ENCODE results near the gene TMSB4X. TPM values are rescaled to one million over a fixed set of nuclear protein-coding genes. Genes with fewer than 3 reads are reported as not detected.
A peak's percentile ranks its signal among the peaks of the same experiment; 100 is the strongest.

The TMSB4X gene
- total RNA-seq, 1 experiment from 2014 or later, result 2,595 TPM

- H3K9me3 Mint-ChIP-seq, result peaks cover 16% of the 10 kb centered on the region
- ATAC-seq, result no peak
- TF ChIP-seq ZNF671 (CRISPR knock-in tag; IDR thresholded peaks at IDR 0.05), result no peak
- no peak for TF ChIP-seq IRF2 (CRISPR knock-in tag; IDR thresholded peaks at IDR 0.05; ENCODE audit: borderline replicate concordance, low read depth)
- TF ChIP-seq, protein P1, sequence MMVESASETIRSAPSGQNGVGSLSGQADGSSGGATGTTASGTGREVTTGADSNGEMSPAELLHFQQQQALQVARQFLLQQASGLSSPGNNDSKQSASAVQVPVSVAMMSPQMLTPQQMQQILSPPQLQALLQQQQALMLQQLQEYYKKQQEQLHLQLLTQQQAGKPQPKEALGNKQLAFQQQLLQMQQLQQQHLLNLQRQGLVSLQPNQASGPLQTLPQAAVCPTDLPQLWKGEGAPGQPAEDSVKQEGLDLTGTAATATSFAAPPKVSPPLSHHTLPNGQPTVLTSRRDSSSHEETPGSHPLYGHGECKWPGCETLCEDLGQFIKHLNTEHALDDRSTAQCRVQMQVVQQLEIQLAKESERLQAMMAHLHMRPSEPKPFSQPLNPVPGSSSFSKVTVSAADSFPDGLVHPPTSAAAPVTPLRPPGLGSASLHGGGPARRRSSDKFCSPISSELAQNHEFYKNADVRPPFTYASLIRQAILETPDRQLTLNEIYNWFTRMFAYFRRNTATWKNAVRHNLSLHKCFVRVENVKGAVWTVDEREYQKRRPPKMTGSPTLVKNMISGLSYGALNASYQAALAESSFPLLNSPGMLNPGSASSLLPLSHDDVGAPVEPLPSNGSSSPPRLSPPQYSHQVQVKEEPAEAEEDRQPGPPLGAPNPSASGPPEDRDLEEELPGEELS (CRISPR knock-in tag; IDR thresholded peaks at IDR 0.05), result no peak
- TF ChIP-seq GABPB1 (CRISPR knock-in tag; IDR thresholded peaks at IDR 0.05), result no peak
- TF ChIP-seq FOXP1 (CRISPR knock-in tag; IDR thresholded peaks at IDR 0.05; ENCODE audit: borderline replicate concordance), result no peak
- no peak for TF ChIP-seq NFE2L1 (CRISPR knock-in tag; IDR thresholded peaks at IDR 0.05)
- no peak for TF ChIP-seq SMAD3 (CRISPR knock-in tag; IDR thresholded peaks at IDR 0.05; ENCODE audit: borderline replicate concordance)
- TF ChIP-seq, protein P2, sequence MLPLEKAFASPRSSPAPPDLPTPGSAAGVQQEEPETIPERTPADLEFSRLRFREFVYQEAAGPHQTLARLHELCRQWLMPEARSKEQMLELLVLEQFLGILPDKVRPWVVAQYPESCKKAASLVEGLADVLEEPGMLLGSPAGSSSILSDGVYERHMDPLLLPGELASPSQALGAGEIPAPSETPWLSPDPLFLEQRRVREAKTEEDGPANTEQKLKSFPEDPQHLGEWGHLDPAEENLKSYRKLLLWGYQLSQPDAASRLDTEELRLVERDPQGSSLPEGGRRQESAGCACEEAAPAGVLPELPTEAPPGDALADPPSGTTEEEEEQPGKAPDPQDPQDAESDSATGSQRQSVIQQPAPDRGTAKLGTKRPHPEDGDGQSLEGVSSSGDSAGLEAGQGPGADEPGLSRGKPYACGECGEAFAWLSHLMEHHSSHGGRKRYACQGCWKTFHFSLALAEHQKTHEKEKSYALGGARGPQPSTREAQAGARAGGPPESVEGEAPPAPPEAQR (CRISPR knock-in tag; IDR thresholded peaks at IDR 0.05), result no peak
- TF ChIP-seq MLX (CRISPR knock-in tag; IDR thresholded peaks at IDR 0.05), result no peak
- TF ChIP-seq RELA (CRISPR knock-in tag; IDR thresholded peaks at IDR 0.05; ENCODE audit: borderline replicate concordance), result no peak
- no peak for TF ChIP-seq ZNF317 (CRISPR knock-in tag; IDR thresholded peaks at IDR 0.05; ENCODE audit: borderline replicate concordance, low read depth)
- TF ChIP-seq FOXK1 (CRISPR knock-in tag; IDR thresholded peaks at IDR 0.05), result no peak
- no peak for TF ChIP-seq E2F1 (CRISPR knock-in tag; IDR thresholded peaks at IDR 0.05)
- TF ChIP-seq, protein P3, sequence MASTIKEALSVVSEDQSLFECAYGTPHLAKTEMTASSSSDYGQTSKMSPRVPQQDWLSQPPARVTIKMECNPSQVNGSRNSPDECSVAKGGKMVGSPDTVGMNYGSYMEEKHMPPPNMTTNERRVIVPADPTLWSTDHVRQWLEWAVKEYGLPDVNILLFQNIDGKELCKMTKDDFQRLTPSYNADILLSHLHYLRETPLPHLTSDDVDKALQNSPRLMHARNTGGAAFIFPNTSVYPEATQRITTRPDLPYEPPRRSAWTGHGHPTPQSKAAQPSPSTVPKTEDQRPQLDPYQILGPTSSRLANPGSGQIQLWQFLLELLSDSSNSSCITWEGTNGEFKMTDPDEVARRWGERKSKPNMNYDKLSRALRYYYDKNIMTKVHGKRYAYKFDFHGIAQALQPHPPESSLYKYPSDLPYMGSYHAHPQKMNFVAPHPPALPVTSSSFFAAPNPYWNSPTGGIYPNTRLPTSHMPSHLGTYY (CRISPR knock-in tag; IDR thresholded peaks at IDR 0.05), result no peak
- peaks cover 12% of the 10 kb centered on the region for H3K36me3 Mint-ChIP-seq
- POLR2A ChIA-PET, result no interaction called here
- peaks cover 3% of the 10 kb centered on the region for H3K27me3 Mint-ChIP-seq (ENCODE audit: low read depth)
- DNase-seq (ENCODE audit: low spot score), result no peak
- H3K4me3 Mint-ChIP-seq, result no peak overlapping the region
- CTCF ChIA-PET, result no interaction called here
- peaks cover 11% of the 10 kb centered on the region; the same call in 1 of the 2 replicates for H3K4me1 Mint-ChIP-seq
- no peak overlapping the region for H3K27ac Mint-ChIP-seq
These were observed 12.4 kb downstream of the TMSB4X start for GRCh38 chrX:12987340-12987739.

DNA sequence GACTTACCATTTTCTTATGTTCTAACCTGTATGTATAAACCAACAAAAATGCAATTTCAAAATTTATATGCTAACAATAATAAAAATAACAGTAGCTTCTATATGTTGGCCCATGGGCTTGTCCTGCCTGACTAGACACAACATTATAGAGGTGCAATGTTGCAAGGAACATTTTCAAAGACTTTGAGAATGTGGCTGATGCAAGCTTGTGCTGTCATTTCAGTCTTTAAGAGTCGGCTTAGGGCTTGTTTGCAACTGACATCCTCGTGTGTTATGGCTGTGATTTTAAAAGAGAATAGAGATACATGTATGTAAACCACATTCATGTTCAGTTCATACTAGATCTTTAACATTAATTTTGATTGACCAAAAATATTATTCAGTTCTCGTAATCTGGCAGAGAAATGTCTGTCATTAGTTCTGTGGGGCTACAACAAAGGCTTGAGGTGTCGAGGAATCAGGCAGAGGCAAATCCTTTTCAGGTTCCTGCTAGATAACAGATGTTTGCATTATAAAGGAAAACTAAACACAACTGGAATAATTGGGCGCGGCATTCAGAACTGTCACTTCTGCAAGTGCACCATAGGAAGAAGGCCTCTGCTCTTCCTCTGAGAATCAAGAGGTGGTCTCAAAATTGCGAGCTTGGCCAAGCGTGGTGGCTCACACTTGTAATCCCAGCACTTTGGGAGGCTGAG is 13.1 kb downstream of the TMSB4X start:
- Mint-ChIP-seq H3K4me1 (peaks cover 11% of the 10 kb centered on the region; the same call in 1 of the 2 replicates), H3K27ac (no peak overlapping the region), H3K9me3 (peaks cover 16% of the 10 kb centered on the region), H3K4me3 (no peak overlapping the region), H3K36me3 (peaks cover 12% of the 10 kb centered on the region), H3K27me3 (ENCODE audit: low read depth) (peaks cover 3% of the 10 kb centered on the region)
- ChIA-PET CTCF (no interaction called here), POLR2A (no interaction called here)
- DNase-seq (ENCODE audit: low spot score), result no peak
- no peak for ATAC-seq
- no peak for TF ChIP-seq HMGA2 (CRISPR knock-in tag; IDR thresholded peaks at IDR 0.05)
- TF ChIP-seq GABPB1 (CRISPR knock-in tag; IDR thresholded peaks at IDR 0.05), result peak; percentile 26; the same call in 1 of the 2 replicates

DNA sequence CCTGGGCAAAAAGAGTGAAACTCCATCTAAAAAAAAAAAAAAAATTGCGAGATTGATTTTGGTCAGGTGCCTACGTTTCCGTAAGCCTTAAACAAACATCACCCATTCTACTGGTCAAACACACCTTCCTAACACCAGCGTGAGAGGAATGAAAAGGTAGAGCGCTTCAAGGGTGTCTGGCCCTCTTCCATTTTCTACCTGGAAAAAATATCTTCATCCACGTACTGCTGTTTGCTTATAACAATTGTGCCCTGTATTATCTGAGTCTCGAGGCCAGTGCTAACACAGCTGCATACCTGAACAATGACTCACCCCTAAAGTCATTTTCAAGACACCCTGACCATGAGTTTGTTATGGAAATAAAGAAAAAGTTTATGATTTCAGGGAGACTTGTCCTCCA is 13.9 kb downstream of the TMSB4X start:
- ChIA-PET POLR2A (no interaction called here), CTCF (no interaction called here)

More for the DNA sequence above, 13.9 kb downstream of the TMSB4X start:
- no peak for TF ChIP-seq NR2C2 (CRISPR knock-in tag; IDR thresholded peaks at IDR 0.05)
- TF ChIP-seq, protein P3 (CRISPR knock-in tag; IDR thresholded peaks at IDR 0.05), result no peak
- TF ChIP-seq EMX1 (CRISPR knock-in tag; IDR thresholded peaks at IDR 0.05), result no peak
- TF ChIP-seq, protein P4, sequence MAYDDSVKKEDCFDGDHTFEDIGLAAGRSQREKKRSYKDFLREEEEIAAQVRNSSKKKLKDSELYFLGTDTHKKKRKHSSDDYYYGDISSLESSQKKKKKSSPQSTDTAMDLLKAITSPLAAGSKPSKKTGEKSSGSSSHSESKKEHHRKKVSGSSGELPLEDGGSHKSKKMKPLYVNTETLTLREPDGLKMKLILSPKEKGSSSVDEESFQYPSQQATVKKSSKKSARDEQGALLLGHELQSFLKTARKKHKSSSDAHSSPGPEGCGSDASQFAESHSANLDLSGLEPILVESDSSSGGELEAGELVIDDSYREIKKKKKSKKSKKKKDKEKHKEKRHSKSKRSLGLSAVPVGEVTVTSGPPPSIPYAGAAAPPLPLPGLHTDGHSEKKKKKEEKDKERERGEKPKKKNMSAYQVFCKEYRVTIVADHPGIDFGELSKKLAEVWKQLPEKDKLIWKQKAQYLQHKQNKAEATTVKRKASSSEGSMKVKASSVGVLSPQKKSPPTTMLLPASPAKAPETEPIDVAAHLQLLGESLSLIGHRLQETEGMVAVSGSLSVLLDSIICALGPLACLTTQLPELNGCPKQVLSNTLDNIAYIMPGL (CRISPR knock-in tag; IDR thresholded peaks at IDR 0.05), result no peak
- ATAC-seq (no peak), DNase-seq (ENCODE audit: low spot score) (no peak)
- Mint-ChIP-seq H3K4me3 (no peak overlapping the region), H3K4me1 (peaks cover 11% of the 10 kb centered on the region; the same call in 1 of the 2 replicates), H3K36me3 (peaks cover 12% of the 10 kb centered on the region), H3K27ac (no peak overlapping the region), H3K9me3 (peaks cover 16% of the 10 kb centered on the region), H3K27me3 (ENCODE audit: low read depth) (peaks cover 3% of the 10 kb centered on the region)
